Measurements from ENCODE around the gene UBE2I. TPM values are rescaled to one million over a fixed set of nuclear protein-coding genes. Genes with fewer than 3 reads are reported as not detected.
A peak's percentile ranks its signal among the peaks of the same experiment; 100 is the strongest.

The UBE2I gene
- total and polyA plus RNA-seq, 4 donors: 19.4 to 23.9 (median 22.5) TPM

DNA sequence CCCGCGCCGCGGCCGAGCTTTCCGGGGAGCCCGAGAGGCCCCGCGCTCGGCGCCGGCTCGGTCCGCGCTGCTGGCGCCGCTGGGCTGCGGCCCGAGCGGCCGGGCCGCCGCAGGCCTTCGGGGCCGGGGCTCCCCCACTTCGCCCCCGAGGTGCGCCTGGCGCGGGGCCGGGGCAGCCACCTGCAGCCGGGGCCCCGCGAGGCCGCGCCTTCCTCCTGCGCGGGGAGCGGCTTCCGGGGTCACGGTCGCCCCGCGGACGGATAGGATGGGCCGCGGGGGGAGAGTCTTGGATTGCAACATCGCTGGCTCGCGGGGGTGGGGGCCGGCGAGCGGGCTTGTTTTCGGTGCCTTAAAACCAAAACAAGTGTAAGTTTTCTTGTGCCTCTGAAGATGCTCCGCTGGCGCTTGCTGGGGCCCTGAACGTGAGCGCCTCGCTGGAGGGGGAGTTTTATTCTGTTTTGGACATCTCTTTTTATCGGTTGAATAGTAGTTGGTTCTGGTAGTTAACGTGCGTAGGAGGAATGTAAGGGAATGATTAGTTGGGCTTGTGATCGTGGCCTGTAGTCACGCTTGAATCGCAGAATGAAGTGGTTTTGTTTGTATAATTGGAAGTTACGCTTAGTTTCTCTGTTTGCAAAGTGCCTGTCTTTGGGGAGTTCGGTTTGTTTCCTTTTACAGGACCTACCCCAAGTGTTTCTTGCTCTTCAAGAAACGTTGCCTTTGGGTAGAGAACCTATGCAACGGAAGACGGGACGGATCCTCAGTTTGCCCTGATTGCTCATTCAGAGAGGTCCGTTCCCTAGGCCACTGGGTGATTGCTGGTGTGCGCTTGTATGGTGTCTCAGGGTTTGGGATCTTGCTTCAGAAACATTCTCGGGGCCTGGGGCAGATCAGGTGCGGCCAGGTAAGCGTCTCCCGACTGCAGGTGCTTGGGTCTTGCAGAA lies 724 bp downstream of the UBE2I start:
- Histone ChIP-seq H3K9me3 (ENCODE audit: control insufficient read depth in 4 of 4, low read length in 3 of 4) (no peaks in the 10 kb centered on the region), H3K4me3 (ENCODE audit: low read depth in 1 of 3, low read length in 3 of 3) (peak overlapping the region; percentile 58 to 99 (median 90)), H3K36me3 (ENCODE audit: control insufficient read depth in 4 of 4, insufficient read depth in 3 of 4, low read depth in 1 of 4, low read length in 3 of 4) (peaks cover 3 to 10% (median 8%) of the 10 kb centered on the region in 4 donors), H3K27ac (ENCODE audit: low read depth in 1 of 2, low read length in 2 of 2) (peak overlapping the region; percentile 13 to 52), H3K9ac (ENCODE audit: low read depth in 1 of 2, low read length in 2 of 2) (peak overlapping the region; percentile 51 to 87), H3K4me1 (ENCODE audit: control insufficient read depth in 4 of 4, insufficient read depth in 4 of 4, low read length in 3 of 4) (peaks cover 9 to 44% (median 34%) of the 10 kb centered on the region in 4 donors), H3K27me3 (ENCODE audit: control insufficient read depth in 4 of 4, insufficient read depth in 4 of 4, low read length in 3 of 4) (no peaks in the 10 kb centered on the region)
- TF ChIP-seq, protein P1, sequence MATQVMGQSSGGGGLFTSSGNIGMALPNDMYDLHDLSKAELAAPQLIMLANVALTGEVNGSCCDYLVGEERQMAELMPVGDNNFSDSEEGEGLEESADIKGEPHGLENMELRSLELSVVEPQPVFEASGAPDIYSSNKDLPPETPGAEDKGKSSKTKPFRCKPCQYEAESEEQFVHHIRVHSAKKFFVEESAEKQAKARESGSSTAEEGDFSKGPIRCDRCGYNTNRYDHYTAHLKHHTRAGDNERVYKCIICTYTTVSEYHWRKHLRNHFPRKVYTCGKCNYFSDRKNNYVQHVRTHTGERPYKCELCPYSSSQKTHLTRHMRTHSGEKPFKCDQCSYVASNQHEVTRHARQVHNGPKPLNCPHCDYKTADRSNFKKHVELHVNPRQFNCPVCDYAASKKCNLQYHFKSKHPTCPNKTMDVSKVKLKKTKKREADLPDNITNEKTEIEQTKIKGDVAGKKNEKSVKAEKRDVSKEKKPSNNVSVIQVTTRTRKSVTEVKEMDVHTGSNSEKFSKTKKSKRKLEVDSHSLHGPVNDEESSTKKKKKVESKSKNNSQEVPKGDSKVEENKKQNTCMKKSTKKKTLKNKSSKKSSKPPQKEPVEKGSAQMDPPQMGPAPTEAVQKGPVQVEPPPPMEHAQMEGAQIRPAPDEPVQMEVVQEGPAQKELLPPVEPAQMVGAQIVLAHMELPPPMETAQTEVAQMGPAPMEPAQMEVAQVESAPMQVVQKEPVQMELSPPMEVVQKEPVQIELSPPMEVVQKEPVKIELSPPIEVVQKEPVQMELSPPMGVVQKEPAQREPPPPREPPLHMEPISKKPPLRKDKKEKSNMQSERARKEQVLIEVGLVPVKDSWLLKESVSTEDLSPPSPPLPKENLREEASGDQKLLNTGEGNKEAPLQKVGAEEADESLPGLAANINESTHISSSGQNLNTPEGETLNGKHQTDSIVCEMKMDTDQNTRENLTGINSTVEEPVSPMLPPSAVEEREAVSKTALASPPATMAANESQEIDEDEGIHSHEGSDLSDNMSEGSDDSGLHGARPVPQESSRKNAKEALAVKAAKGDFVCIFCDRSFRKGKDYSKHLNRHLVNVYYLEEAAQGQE (IDR thresholded peaks at IDR 0.05): no peak
- TF ChIP-seq NR2F2 (IDR thresholded peaks at IDR 0.05) (no peak), SP1 (IDR thresholded peaks at IDR 0.05) (no peak), HNF4G (IDR thresholded peaks at IDR 0.05) (no peak), JUND (IDR thresholded peaks at IDR 0.05) (no peak), FOXA1 (IDR thresholded peaks at IDR 0.05) (no peak), EGR1 (IDR thresholded peaks at IDR 0.05; ENCODE audit: low read depth in 2 of 2) (no peak)
- TF ChIP-seq, protein P2, sequence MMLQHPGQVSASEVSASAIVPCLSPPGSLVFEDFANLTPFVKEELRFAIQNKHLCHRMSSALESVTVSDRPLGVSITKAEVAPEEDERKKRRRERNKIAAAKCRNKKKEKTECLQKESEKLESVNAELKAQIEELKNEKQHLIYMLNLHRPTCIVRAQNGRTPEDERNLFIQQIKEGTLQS (IDR thresholded peaks at IDR 0.05): no peak
- TF ChIP-seq, protein P3, sequence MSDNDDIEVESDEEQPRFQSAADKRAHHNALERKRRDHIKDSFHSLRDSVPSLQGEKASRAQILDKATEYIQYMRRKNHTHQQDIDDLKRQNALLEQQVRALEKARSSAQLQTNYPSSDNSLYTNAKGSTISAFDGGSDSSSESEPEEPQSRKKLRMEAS (IDR thresholded peaks at IDR 0.05): no peak
- no peak for DNase-seq (ENCODE audit: low spot score)
- under 1% methylated on average over 77 of the region's 77 CpGs for WGBS

DNA sequence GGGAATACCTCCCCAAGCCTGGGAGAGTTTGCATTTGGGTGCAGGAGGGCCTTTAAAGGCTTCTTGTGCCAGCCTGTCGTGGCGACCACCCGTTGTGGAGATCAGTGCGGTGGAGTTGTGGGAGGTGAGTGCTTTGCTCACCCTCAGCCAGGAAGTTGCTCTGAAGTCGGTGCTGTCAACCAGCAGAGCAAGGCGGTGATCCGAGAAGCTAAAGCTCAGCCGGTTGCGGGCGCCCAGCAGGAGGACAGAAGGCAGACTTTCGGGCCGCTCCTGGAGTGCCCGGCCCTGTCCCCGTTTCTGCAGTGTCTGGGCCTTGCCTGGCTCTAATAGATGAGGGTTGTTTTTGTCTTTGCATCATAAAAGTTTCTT lies 1.4 kb downstream of the UBE2I start:
- Histone ChIP-seq H3K4me3 (ENCODE audit: low read depth in 1 of 3, low read length in 3 of 3) (peak overlapping the region; percentile 58 to 99 (median 90)), H3K9ac (ENCODE audit: low read depth in 1 of 2, low read length in 2 of 2) (peak overlapping the region; percentile 51 to 87), H3K36me3 (ENCODE audit: control insufficient read depth in 4 of 4, insufficient read depth in 3 of 4, low read depth in 1 of 4, low read length in 3 of 4) (peaks cover 8 to 15% (median 12%) of the 10 kb centered on the region in 4 donors), H3K27ac (ENCODE audit: low read depth in 1 of 2, low read length in 2 of 2) (peak overlapping the region in 1 of 2 donors; percentile 52), H3K9me3 (ENCODE audit: control insufficient read depth in 4 of 4, low read length in 3 of 4) (no peaks in the 10 kb centered on the region), H3K4me1 (ENCODE audit: control insufficient read depth in 4 of 4, insufficient read depth in 4 of 4, low read length in 3 of 4) (peaks cover 9 to 44% (median 34%) of the 10 kb centered on the region in 4 donors), H3K27me3 (ENCODE audit: control insufficient read depth in 4 of 4, insufficient read depth in 4 of 4, low read length in 3 of 4) (no peaks in the 10 kb centered on the region)
- WGBS: 1% methylated on average over 14 of the region's 14 CpGs
- TF ChIP-seq, protein P1 (IDR thresholded peaks at IDR 0.05): no peak
- TF ChIP-seq NR2F2 (IDR thresholded peaks at IDR 0.05): no peak
- TF ChIP-seq, protein P4, sequence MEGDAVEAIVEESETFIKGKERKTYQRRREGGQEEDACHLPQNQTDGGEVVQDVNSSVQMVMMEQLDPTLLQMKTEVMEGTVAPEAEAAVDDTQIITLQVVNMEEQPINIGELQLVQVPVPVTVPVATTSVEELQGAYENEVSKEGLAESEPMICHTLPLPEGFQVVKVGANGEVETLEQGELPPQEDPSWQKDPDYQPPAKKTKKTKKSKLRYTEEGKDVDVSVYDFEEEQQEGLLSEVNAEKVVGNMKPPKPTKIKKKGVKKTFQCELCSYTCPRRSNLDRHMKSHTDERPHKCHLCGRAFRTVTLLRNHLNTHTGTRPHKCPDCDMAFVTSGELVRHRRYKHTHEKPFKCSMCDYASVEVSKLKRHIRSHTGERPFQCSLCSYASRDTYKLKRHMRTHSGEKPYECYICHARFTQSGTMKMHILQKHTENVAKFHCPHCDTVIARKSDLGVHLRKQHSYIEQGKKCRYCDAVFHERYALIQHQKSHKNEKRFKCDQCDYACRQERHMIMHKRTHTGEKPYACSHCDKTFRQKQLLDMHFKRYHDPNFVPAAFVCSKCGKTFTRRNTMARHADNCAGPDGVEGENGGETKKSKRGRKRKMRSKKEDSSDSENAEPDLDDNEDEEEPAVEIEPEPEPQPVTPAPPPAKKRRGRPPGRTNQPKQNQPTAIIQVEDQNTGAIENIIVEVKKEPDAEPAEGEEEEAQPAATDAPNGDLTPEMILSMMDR (IDR thresholded peaks at IDR 0.05; ENCODE audit: low read depth, low read length, missing input control): no peak
- TF ChIP-seq JUND (IDR thresholded peaks at IDR 0.05): no peak
- TF ChIP-seq, protein P2 (IDR thresholded peaks at IDR 0.05): no peak
- TF ChIP-seq GABPA (IDR thresholded peaks at IDR 0.05 in 1 of 2, conservative IDR thresholded peaks at IDR 0.05 in 1 of 2): no peak
- no peak for TF ChIP-seq HNF4G (IDR thresholded peaks at IDR 0.05)
- no peak for DNase-seq (ENCODE audit: low spot score)
